A549 (cell line): ENCODE results near the gene SMAD3.

Experiments
- BHLHE40 ChIP-seq: IDR thresholded peaks from 2 replicates; pipeline ENCODE4 v1.6.1; 2012; ENCODE audit warnings: low read depth, low read length, inconsistent platforms
- CTCF ChIP-seq: fragments of >200 bp; sonication (Bioruptor Twin); formaldehyde crosslinking; IDR thresholded peaks from 3 replicates; pipeline ENCODE4 v1.5.1; 2016
- POLR2A ChIP-seq: IDR thresholded peaks from 2 replicates; pipeline ENCODE4 v1.6.1; 2012; ENCODE audit warnings: mild to moderate bottlenecking, low read length
- RAD21 ChIP-seq, 2 experiments: fragments of >200 bp in 1 of 2; sonication (Bioruptor Twin) in 1 of 2; formaldehyde crosslinking in 1 of 2; IDR thresholded peaks in 1 of 2; conservative IDR thresholded peaks in 1 of 2; 2 replicates in 1 of 2; 3 replicates in 1 of 2; pipeline ENCODE4 v1.6.1; 2012 to 2018; ENCODE audit warnings: inconsistent platforms in 1 of 2
- REST ChIP-seq: fragments of 200-600 bp; sonication (generic); IDR thresholded peaks from 2 replicates; pipeline ENCODE4 v1.6.1; 2016; ENCODE audit warnings: antibody characterized with exemption, mild to moderate bottlenecking, moderate library complexity

DNA sequence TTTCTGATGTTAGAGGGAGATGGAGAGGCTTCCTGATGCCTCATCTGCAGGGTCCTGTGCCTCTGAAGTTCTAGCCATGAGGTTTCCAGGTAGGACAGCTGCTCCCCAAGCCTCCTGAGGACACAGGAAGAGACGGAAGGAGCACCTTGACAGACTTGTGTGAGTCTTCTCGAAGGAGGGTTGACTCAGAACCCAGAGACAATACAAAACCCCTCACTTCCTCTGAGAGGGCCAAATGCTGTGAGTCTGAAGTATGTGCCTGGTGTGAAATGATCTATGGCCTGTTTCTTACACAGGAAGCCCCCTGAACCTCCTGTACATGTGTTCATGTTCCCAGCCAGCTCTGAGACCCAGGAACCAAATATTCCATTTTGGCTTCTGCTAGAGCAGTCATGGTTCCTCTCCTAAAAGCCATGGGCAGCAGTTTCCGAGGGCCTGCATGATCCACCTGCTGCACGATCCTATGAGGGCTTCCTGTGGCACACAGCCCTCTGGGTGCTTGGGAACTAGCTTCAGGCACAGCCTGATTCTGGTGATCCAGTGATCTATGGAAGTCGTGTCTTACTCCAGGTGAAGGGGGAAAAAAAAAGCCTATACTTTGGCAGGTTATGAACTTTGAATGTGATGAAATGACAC is 126.9 kb downstream of the SMAD3 start:
- TF ChIP-seq POLR2A: no peak
- TF ChIP-seq CTCF: no peak
- no peak for TF ChIP-seq BHLHE40
- no peak for TF ChIP-seq RAD21 (conservative IDR thresholded peaks at IDR 0.05 in 1 of 2, IDR thresholded peaks at IDR 0.05 in 1 of 2)
- TF ChIP-seq REST: no peak
